ENCODE measurements around the gene SNX1. TPM values are rescaled to one million over a fixed set of nuclear protein-coding genes. Genes with fewer than 3 reads are reported as not detected.

Gene SNX1
- total and polyA plus RNA-seq, 10 of the 15 experiments (the other 5 are each of a cell fraction or from before 2014, with no cell fraction given) = 17.8 to 115 (median 96.3) TPM

DNA sequence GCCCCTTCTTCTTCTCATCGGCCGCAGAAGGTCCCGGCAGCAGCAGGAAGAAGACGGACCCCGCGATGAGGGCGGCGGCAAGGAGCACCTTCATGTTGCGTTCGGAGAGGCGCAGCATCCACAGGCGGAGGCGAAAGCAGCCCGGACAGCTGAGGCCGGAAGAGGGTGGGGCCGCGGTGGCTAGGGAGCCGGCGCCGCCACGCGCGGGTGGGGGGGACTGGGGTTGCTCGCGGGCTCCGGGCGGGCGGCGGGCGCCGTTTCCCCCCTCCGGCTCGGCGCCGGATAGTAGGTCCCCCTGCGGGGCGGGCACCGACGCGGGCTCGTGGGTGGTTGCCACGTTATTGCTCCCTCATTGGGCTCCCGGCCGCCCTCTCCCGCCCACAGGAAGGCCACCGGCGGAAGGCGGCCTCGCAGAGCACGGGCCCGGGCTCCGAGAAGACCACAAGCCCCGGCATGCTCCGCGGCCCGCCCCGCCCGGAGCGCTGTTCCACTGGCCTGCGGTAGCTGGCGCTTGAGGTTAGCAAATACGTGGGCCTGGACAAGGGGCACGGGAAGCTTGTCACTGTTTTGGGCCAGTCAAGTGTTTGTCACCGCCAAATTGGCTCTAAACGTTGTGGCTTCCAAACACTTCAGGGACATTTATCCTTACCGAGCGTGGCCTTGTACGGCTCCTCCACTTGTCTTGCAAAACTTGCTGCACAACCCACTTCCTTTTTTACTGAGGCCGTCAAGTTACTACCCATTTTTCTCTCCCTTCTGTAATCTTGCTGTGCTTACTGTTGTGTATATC, 67.3 kb downstream of the SNX1 start, which contains the start of gene PPIB (continued):
- TF ChIP-seq NR2F1 (conservative IDR thresholded peaks at IDR 0.05) = 0 out of 2 replicates have a peak, but pooled peaks have one; percentile 61
- peak; percentile 86 for TF ChIP-seq HCFC1 (IDR thresholded peaks at IDR 0.05; ENCODE audit: low read length)
- peak; percentile 52; the same call in 1 of the 2 replicates for TF ChIP-seq ZNF24 (IDR thresholded peaks at IDR 0.05)
- TF ChIP-seq, protein P1, sequence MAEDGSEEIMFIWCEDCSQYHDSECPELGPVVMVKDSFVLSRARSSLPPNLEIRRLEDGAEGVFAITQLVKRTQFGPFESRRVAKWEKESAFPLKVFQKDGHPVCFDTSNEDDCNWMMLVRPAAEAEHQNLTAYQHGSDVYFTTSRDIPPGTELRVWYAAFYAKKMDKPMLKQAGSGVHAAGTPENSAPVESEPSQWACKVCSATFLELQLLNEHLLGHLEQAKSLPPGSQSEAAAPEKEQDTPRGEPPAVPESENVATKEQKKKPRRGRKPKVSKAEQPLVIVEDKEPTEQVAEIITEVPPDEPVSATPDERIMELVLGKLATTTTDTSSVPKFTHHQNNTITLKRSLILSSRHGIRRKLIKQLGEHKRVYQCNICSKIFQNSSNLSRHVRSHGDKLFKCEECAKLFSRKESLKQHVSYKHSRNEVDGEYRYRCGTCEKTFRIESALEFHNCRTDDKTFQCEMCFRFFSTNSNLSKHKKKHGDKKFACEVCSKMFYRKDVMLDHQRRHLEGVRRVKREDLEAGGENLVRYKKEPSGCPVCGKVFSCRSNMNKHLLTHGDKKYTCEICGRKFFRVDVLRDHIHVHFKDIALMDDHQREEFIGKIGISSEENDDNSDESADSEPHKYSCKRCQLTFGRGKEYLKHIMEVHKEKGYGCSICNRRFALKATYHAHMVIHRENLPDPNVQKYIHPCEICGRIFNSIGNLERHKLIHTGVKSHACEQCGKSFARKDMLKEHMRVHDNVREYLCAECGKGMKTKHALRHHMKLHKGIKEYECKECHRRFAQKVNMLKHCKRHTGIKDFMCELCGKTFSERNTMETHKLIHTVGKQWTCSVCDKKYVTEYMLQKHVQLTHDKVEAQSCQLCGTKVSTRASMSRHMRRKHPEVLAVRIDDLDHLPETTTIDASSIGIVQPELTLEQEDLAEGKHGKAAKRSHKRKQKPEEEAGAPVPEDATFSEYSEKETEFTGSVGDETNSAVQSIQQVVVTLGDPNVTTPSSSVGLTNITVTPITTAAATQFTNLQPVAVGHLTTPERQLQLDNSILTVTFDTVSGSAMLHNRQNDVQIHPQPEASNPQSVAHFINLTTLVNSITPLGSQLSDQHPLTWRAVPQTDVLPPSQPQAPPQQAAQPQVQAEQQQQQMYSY (CRISPR knock-in tag; IDR thresholded peaks at IDR 0.05) = no peak
- TF ChIP-seq NBN (IDR thresholded peaks at IDR 0.05) = no peak; the same call in none of the 2 replicates
- TF ChIP-seq ZNF217 (IDR thresholded peaks at IDR 0.05) = no peak
- TF ChIP-seq, protein P2, sequence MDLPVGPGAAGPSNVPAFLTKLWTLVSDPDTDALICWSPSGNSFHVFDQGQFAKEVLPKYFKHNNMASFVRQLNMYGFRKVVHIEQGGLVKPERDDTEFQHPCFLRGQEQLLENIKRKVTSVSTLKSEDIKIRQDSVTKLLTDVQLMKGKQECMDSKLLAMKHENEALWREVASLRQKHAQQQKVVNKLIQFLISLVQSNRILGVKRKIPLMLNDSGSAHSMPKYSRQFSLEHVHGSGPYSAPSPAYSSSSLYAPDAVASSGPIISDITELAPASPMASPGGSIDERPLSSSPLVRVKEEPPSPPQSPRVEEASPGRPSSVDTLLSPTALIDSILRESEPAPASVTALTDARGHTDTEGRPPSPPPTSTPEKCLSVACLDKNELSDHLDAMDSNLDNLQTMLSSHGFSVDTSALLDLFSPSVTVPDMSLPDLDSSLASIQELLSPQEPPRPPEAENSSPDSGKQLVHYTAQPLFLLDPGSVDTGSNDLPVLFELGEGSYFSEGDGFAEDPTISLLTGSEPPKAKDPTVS (IDR thresholded peaks at IDR 0.05; ENCODE audit: low read depth, low read length) = no peak
- TF ChIP-seq TARDBP (IDR thresholded peaks at IDR 0.05; ENCODE audit: borderline replicate concordance) = no peak
- TF ChIP-seq HDGF (IDR thresholded peaks at IDR 0.05) = no peak; the same call in 1 of the 2 replicates
- TF ChIP-seq, protein P3, sequence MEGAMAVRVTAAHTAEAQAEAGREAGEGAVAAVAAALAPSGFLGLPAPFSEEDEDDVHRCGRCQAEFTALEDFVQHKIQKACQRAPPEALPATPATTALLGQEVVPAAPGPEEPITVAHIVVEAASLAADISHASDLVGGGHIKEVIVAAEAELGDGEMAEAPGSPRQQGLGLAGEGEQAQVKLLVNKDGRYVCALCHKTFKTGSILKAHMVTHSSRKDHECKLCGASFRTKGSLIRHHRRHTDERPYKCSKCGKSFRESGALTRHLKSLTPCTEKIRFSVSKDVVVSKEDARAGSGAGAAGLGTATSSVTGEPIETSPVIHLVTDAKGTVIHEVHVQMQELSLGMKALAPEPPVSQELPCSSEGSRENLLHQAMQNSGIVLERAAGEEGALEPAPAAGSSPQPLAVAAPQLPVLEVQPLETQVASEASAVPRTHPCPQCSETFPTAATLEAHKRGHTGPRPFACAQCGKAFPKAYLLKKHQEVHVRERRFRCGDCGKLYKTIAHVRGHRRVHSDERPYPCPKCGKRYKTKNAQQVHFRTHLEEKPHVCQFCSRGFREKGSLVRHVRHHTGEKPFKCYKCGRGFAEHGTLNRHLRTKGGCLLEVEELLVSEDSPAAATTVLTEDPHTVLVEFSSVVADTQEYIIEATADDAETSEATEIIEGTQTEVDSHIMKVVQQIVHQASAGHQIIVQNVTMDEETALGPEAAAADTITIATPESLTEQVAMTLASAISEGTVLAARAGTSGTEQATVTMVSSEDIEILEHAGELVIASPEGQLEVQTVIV (IDR thresholded peaks at IDR 0.05; ENCODE audit: borderline replicate concordance, partially characterized antibody) = peak; percentile 56
- TF ChIP-seq ZNF207 (IDR thresholded peaks at IDR 0.05; ENCODE audit: borderline replicate concordance) = peak; percentile 62; the same call in 1 of the 2 replicates
- TF ChIP-seq POLR2AphosphoS2 (IDR thresholded peaks at IDR 0.05; ENCODE audit: low read depth, low read length) = peak; percentile 85; the same call in 1 of the 2 replicates
- TF ChIP-seq IRF4 (IDR thresholded peaks at IDR 0.05; ENCODE audit: low read depth, low read length) = no peak
- TF ChIP-seq FOS (IDR thresholded peaks at IDR 0.05; ENCODE audit: borderline replicate concordance, extremely low read depth, insufficient read length) = no peak
- TF ChIP-seq PAX5 (IDR thresholded peaks at IDR 0.05; ENCODE audit: borderline replicate concordance, low read depth, low read length) = no peak; the same call in 1 of the 2 replicates
- TF ChIP-seq HDAC6 (IDR thresholded peaks at IDR 0.05; ENCODE audit: unreplicated experiment) = no peak
- peak; percentile 99 for TF ChIP-seq JUND (IDR thresholded peaks at IDR 0.05; ENCODE audit: low read depth, low read length)
- TF ChIP-seq, protein P4, sequence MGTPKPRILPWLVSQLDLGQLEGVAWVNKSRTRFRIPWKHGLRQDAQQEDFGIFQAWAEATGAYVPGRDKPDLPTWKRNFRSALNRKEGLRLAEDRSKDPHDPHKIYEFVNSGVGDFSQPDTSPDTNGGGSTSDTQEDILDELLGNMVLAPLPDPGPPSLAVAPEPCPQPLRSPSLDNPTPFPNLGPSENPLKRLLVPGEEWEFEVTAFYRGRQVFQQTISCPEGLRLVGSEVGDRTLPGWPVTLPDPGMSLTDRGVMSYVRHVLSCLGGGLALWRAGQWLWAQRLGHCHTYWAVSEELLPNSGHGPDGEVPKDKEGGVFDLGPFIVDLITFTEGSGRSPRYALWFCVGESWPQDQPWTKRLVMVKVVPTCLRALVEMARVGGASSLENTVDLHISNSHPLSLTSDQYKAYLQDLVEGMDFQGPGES (IDR thresholded peaks at IDR 0.05) = 0 out of 2 replicates have a peak, but pooled peaks have one; percentile 41
- peak; percentile 58; the same call in 1 of the 2 replicates for TF ChIP-seq RB1 (IDR thresholded peaks at IDR 0.05; ENCODE audit: borderline replicate concordance)

All from GM12878 (cell line).